Mononuclear cell (primary cell): ENCODE measurements around the gene TOP1. TPM values are rescaled to one million over a fixed set of nuclear protein-coding genes. Genes with fewer than 3 reads are reported as not detected.

Experiments used
- H3K27me3 ChIP-seq: 2 replicates; pipeline ENCODE4 v1.6.0; 2011; ENCODE audit warnings: low read length, control low read depth; ENCODE audit not compliant: insufficient read depth
- H3K4me1 ChIP-seq: 2 replicates; pipeline ENCODE4 v1.5.1; 2011; ENCODE audit warnings: mild to moderate bottlenecking, low read length, control low read depth; ENCODE audit not compliant: insufficient read depth
- H3K4me3 ChIP-seq: 2 replicates; pipeline ENCODE4 v1.5.1; 2011; ENCODE audit warnings: mild to moderate bottlenecking, low read length, moderate library complexity
- H3K9me3 ChIP-seq: 2 replicates; pipeline ENCODE4 v1.5.1; 2011; ENCODE audit warnings: low read depth, mild to moderate bottlenecking, control low read depth, low read length
- total RNA-seq: library from RNA; depleted of rRNA; stranded (reverse); fragments of >200 nt; gene quantifications from one replicate; pipeline ENCODE4 v1.2.3, GENCODE V29; 2012

Gene TOP1
- total RNA-seq: 26.2 TPM

DNA sequence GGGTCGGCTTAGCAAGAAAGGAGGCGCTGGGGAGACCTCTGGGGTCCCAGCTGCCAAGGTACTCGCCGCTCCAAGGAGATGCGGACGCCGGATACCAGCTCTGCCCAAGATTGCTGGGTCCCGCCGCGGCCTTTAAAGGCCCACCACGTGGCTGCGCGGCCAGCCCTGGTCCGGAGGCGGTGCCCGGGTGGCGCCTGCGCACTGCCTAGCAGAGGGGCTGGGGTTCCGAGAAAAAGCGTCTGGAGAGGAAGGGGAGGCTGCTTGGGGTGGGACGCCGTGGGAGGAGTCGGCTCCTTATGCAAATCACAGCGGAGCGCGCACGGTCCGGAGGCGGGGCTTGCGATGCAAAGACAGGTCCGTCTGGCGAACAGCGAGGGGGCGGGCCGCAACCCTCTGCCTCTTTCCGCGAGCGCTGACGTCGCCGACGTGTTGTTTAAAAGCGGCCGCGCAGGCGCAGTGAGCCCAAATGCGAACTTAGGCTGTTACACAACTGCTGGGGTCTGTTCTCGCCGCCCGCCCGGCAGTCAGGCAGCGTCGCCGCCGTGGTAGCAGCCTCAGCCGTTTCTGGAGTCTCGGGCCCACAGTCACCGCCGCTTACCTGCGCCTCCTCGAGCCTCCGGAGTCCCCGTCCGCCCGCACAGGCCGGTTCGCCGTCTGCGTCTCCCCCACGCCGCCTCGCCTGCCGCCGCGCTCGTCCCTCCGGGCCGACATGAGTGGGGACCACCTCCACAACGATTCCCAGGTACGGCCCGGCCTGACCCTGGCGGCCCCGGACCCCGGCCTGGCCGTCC is at the start of gene TOP1:
Gene TOP1, plus strand, starts transcription at position 464 of the 791 bp plus-strand sequence. Its CDS starts 246 bp downstream, at position 710.
- no peaks in the 10 kb centered on the region for H3K9me3 ChIP-seq
- H3K27me3 ChIP-seq: no peaks in the 10 kb centered on the region
- H3K4me1 ChIP-seq: peaks cover 43% of the 10 kb centered on the region
- H3K4me3 ChIP-seq: peak within 1 kb of the TSS; percentile 91

DNA sequence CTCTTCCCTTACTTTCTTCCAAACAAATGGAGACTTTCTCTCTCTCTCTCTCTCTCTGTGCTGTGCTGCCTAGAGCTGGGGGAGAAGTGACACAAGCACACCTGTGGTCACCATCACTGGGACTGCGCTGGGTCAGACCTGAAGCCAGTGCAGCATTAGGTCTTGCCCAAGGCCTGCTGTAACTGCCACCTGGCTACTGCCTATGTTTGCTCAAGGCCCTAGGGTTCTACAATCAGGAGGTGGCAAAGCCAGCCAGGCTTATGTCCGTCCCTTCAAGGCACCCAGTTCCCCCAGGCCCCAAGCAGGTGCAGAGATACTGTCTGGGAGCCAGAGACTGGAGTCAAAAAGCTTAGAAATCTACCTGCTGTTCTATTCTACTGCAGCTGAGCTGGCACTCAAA is 49.4 kb upstream of the TOP1 start:
- Histone ChIP-seq H3K4me3 (no peak overlapping the region), H3K27me3 (peaks cover 15% of the 10 kb centered on the region), H3K9me3 (peaks cover 19% of the 10 kb centered on the region), H3K4me1 (peaks cover 7% of the 10 kb centered on the region)

DNA sequence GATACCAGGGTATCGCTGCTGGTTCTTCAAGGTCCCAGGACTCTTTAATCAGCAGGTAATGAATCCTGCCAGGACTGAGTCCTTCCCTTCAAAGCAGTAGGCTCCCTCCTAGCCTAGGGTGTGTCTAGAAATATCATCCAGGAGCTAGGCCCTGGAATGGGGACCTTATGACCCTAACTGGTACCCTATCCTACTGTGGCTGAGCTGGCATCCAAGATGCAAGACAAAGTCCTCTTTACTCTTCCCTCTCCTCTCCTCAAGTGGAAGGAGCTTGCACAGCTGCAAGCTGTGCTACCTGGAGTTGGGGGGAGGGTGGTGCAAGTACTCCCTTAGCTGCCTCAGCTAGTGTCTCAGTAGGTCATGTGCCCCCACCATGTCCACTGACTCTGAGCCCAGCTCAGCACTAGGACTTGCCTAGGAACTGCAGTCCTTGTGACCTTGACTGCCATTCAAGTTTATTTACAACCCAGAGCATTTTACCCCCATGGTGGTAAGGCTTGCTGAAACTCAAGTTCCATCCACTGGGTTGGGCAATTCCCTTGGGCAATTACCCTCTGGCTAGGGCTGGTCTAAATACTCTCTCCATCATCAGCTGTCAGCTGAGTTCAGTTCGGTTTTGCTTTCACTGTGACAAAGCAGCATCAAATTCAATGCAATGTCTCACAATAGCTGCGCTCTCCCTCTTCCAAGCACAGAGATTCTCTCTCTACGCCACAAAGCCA is 48.4 kb upstream of the TOP1 start:
- H3K9me3 ChIP-seq: peaks cover 19% of the 10 kb centered on the region
- H3K4me3 ChIP-seq: no peak overlapping the region
- H3K4me1 ChIP-seq: peaks cover 7% of the 10 kb centered on the region
- peaks cover 15% of the 10 kb centered on the region for H3K27me3 ChIP-seq

DNA sequence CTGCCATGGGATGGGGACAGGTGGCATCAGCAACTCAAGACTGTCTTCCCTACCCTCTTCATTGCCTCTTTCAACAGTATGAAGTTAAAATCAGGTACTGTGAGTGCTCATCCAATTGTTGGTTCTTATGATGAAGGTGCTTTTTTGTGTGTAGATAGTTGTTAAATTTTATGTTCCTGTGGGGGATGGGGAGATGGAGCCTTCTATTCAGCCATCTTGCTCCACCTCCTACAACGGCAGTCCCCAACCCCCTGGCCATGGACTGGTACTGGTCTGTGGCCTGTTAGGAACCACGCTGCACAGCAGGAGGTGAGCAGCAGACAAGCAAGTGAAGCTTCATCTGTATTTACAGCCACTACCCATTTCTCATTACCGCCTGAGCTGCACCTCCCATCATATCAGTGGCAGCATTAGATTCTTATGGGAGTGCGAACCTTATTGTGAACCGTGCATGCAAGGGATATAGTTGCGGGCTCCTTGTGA is 47.8 kb upstream of the TOP1 start:
- Histone ChIP-seq H3K4me1 (peaks cover 7% of the 10 kb centered on the region), H3K9me3 (peaks cover 19% of the 10 kb centered on the region), H3K27me3 (peaks cover 15% of the 10 kb centered on the region), H3K4me3 (no peak overlapping the region)

DNA sequence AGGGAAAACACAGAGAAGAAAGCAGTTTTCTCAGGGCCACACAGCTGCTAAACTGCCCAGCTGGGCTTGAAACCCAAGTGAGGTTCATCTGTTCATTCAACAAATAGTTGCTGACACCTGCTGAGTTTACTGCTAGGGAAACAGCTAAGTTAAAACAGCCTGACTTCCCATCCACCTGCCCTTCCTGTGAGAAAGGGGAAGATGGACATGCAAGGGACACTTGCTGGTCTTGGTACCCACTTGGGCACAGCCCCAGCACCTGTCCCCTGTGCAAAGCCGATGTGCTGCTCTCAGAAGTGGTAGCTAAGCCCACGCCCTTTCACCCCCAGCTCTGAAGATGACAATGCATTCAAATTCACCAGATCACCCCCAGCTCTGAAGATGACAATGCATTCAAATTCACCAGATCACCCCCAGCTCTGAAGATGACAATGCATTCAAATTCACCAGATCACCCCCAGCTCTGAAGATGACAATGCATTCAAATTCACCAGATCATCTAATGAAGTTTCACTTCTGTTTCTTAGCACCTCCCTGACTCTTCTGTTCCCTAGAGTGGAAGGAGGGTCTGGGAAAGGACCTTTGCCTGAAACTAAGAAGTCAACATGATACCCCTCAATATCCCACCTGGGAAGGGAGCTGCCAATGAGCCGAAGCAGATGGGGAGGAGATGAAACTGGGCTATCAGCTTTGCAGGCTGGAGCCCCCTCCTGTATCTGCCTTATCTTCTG is 46.0 kb upstream of the TOP1 start:
- no peak overlapping the region for H3K4me3 ChIP-seq
- H3K27me3 ChIP-seq: peaks cover 6% of the 10 kb centered on the region
- peaks cover 18% of the 10 kb centered on the region for H3K4me1 ChIP-seq
- peaks cover 8% of the 10 kb centered on the region for H3K9me3 ChIP-seq

DNA sequence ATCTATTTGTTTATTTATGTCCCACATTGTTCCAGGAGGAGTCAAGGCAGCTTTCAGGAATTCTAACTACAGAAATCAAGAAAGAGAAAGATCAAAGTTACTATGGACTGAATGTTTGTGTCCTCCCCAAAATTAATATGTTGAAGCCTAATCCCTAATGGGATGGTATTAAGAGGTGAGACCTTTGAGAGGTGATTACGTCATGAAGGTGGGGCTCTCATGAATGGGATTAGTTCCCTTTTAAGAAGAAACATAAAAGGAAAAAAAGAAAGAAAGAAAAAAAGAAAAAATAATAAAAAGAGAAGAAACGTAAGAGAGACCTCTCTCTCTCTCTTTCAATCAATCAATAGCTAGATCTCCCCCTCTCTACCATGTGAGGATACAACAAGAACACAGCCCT is 44.7 kb upstream of the TOP1 start:
- Histone ChIP-seq H3K27me3 (no peaks in the 10 kb centered on the region), H3K9me3 (no peaks in the 10 kb centered on the region), H3K4me1 (peaks cover 18% of the 10 kb centered on the region), H3K4me3 (no peak overlapping the region)

DNA sequence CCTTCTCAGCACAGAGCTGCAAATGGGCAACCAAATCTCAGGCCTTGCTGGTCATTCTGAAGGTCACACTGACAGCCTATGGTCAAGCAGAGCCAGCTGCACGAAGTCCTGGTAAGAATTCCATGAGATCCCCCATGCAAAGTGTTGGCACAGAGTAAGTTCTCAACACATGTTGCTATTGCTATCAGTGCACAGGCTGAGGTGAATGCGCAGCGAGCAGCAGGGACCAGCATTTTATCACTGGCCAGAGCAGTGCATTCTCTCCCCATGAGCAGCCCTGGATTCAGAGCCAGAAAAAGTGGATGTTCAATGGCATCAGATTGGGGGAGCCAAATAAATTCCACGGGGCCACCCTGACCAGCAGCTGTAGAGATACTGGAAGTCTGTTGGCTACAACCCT is 44.1 kb upstream of the TOP1 start:
- no peaks in the 10 kb centered on the region for H3K27me3 ChIP-seq
- no peak overlapping the region for H3K4me3 ChIP-seq
- H3K4me1 ChIP-seq: peaks cover 18% of the 10 kb centered on the region
- H3K9me3 ChIP-seq: no peaks in the 10 kb centered on the region

DNA sequence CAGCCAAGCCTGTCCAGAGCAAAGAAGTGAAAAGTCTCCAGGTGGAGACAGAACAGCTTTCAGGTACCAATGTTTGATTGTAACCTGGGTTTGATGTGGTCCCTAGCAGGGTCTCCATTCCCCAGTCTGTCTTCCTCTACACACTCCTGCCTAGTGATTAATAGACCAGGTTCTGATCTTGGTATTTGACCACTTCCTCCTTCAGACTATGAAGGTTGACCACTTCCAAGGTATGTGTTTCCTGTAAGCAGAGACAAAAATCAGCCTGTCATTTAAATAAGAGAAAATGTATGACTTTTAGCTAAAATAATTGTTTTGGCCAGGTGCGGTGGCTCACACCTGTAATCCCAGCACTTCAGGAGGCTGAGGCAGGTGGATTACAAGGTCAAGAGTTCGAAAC is 41.8 kb upstream of the TOP1 start:
- peaks cover 36% of the 10 kb centered on the region for H3K4me1 ChIP-seq
- H3K4me3 ChIP-seq: no peak overlapping the region
- H3K9me3 ChIP-seq: no peaks in the 10 kb centered on the region
- no peaks in the 10 kb centered on the region for H3K27me3 ChIP-seq

DNA sequence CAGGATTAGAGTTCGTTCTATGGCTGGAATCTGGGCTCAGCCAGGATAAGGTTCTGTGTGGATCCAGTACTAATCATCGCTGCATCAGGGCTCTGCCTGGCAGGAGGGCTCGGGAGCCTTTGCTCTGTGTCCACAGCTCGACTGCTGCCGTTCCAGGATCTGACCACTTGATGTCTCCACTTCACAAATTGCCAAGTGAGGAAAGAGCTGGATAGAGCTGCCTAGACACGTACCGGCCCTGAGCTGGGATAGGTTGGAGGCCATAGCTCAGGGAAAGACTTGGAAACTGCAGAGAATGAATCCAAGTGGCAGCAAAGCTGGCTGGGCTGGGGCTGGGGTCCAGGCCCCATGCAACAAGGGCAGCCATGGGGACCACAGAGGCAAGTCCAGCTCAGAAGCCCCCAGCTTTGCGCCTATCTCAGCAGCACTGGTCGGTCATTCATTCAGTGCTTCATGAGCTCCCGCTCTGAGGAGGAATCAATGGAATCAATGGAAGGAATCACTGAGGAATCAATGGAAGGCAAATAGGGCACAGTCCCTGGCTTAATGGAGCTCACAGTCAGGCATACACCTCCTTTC is 38.0 kb upstream of the TOP1 start:
- Histone ChIP-seq H3K4me3 (no peak overlapping the region), H3K4me1 (peaks cover 40% of the 10 kb centered on the region), H3K9me3 (no peaks in the 10 kb centered on the region), H3K27me3 (no peaks in the 10 kb centered on the region)

DNA sequence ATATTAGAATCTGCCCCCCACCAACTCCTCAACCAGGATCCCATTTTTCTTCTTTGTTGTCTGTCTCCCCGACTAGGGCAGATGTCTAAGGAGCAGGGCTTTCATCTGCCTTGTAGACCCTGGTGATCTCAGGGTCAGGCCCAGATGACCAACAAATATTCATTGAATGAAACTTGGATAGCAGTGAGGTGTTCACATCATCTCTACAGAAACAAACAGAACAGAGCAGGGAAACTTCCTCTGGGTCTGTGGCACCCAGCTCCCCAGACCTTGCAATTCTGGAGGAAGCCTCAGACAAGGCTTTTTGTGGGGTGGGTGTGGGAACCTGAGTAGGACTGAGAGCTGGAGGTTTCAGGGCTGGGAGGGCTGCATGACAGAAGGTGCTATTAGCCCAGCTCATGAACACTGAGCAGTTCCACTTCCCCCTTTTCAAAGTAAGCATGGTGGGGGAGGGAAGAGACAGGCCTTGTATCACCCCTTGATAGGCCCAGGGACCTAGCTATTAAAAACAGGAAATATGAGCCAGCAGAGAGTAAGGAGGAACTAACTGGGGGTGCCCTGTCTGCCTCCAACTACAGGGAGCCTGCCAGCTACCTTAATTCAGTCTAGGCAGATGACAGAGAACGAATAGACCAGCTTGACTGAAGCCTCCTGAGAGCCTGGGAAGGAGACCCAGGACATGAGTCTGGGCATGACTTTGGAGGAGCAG is 37.3 kb upstream of the TOP1 start:
- H3K9me3 ChIP-seq: no peaks in the 10 kb centered on the region
- H3K27me3 ChIP-seq: no peaks in the 10 kb centered on the region
- no peak overlapping the region for H3K4me3 ChIP-seq
- peaks cover 40% of the 10 kb centered on the region for H3K4me1 ChIP-seq

DNA sequence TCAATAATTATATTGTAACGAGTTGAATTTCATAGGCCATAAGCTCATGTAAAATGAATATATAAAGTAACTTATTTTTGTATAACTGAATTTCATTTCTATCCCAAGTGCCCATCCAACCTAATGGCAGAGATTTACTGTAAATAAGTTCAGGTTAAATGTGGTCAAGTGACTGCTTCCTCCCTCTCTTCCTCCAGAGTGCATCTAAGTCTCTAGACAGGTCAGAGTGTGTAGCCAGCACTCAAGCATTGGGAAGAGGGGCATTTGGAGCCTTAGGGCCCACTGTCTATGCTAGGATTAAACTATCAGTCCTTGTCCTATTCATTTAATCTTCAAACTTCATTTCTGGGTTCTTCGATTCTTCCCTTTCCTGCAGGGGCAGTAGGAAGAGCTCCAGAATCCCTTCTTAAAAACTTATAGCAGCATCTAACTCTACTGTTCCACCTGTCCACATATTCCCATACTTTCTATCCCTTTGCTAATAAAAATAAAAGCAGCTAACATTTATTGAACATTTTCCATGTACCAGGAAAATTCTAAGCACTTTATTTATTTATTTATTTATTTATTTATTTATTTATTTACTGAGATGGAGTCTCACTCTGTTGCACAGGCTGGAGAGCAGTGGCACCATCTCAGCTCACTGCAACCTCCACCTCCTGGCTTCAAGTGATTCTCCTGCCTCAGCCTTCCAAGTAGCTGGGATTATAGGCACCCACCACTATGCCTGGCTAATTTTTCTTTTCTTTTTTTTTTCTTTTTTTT is 36.1 kb upstream of the TOP1 start:
- Histone ChIP-seq H3K4me3 (no peak overlapping the region), H3K9me3 (no peaks in the 10 kb centered on the region), H3K4me1 (peaks cover 29% of the 10 kb centered on the region), H3K27me3 (no peaks in the 10 kb centered on the region)

DNA sequence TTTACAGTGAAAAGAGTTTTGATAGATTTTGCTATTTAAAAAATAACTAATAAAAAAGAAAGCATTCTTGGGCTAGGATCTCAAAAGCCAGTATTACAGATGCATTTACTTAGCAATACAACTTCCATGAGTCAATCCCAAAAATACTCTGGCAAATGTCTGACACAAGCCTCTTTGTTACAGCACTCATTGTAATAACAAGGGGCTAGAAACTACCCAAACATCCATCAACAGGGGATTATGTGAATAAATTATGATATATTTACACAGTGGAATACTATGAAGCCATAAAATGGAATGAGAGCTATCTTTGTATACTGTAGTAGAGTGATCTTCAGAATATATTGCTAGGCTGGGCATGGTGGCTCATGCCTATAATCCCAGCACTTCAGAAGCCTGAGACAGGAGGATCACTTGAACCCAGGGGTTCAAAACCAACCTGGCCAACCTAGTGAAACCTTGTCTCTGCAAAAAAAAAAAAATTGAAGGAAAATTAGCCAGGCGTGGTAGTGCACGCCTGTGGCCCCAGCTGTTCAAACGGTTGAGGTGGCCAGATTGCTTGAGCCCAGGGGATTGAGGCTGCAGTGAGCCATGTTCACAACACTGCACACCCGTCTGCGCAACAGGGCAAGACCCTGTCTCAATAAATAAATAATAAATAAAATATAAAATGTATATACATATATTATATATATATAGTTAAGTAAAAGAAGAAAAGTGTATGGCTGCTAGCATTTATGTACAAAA is 34.7 kb upstream of the TOP1 start:
- no peaks in the 10 kb centered on the region for H3K9me3 ChIP-seq

DNA sequence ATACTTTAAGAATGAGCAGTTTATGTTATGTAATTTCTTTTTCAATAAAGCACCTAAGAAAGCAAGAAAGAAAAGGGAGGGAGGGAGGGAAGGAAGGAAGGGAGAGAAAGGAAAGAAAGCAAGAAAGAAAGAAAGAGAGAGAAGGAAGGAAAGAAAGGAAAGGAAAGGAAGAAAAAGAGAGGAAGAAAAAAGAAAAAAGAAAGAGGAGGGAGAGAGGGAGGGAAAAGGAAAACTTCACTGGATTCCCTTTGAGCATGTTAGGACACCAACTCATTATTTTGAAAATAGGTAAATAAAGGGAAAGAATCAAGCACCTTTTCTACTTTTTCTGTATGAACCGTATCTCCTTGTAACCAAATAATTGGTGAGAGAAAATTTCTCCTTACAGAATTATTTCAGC is 32.3 kb upstream of the TOP1 start:
- H3K4me3 ChIP-seq: no peak overlapping the region
- H3K27me3 ChIP-seq: no peaks in the 10 kb centered on the region
- H3K9me3 ChIP-seq: no peaks in the 10 kb centered on the region
- H3K4me1 ChIP-seq: peaks cover 17% of the 10 kb centered on the region

More for the DNA sequence above, 34.7 kb upstream of the TOP1 start:
- peaks cover 29% of the 10 kb centered on the region for H3K4me1 ChIP-seq
- no peak overlapping the region for H3K4me3 ChIP-seq
- H3K27me3 ChIP-seq: no peaks in the 10 kb centered on the region
